ENCODE measurements around the gene GLS2.
A peak's percentile ranks its signal among the peaks of the same experiment; 100 is the strongest.
"Not testable (repeated sequence)": the region's sequence is repeated elsewhere in the genome, so short reads cannot be mapped to it uniquely, and the experiment has no call there.

The GLS2 gene

DNA sequence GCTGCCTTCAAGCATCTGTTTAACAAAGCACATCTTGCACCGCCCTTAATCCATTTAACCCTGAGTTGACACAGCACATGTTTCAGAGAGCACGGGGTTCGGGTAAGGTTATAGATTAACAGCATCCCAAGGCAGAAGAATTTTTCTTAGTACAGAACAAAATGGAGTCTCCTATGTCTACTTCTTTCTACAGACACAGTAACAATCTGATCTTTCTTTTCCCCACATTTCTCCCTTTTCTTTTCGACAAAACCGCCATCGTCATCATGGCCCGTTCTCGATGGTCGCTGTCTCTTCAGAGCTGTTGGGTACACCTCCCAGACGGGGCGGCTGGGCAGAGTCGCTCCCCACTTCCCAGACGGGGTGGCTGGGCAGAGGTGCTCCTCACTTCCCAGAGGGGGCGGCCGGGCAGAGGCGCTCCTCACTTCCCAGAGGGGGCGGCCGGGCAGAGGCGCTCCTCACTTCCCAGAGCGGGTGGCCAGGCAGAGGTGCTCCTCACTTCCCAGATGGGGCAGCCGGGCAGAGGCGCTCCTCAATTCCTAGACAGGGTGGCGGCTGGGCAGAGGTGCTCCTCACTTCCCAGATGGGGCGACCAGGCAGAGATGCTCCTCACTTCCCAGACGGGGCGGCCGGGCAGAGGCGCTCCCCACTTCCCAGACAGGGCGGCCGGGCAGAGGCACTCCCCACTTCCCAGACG lies 5.6 kb upstream of the GLS2 start:
- DNase-seq = not testable (repeated sequence)

GRCh38 chr12:56490360-56490759 lies 2.4 kb upstream of the GLS2 start:
- DNase-seq = no peak

DNA sequence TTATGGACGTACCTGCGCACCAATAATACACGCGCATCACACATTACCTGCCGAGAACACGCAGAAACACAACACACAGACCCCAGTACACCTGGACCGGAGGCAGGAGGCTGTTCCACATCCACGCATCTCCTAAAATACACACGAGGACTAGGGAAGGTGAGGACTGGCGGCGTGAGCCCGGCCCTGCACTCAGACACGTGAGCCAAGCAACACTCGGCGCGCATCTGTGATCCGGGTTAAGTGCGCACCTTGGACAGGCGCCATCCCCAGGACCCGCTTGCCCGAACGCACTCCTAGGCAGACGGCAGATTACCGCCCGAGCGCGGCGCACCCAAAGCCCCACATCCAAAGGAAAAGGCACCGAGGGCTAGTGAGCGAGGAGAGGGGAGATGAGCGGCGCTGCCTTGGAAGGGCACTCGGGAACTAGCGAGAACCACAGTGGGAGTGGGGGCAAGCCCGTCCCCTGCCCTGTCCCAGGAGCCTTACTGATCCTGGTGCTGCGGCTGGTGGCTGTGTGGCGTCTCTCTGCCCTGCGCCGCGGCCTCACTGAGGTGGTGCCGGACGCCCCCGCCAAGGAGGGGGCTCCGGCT lies 417 bp downstream of the GLS2 start:
- DNase-seq = peak in 21 of 56 donors; percentile 10 to 53 (median 26)

DNA sequence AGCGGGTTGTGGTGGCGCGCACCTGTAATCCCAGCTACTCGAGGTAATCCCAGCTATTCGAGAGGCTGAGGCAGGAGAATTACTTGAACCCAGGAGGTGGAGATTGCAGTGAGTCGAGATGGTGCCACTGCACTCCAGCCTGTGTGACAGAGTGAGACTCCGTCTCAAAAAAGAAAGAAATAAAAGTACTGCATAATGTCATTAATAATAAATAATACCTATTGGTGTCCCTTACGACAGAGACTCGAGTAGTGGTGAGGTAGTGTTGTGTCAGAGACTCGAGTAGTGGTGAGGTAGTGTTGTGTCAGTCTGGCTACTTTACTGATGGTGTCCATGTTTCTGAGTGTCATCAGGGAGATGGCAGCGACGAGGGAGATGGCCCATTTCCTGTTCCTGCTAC lies 1.3 kb downstream of the GLS2 start:
- DNase-seq = no peak

DNA sequence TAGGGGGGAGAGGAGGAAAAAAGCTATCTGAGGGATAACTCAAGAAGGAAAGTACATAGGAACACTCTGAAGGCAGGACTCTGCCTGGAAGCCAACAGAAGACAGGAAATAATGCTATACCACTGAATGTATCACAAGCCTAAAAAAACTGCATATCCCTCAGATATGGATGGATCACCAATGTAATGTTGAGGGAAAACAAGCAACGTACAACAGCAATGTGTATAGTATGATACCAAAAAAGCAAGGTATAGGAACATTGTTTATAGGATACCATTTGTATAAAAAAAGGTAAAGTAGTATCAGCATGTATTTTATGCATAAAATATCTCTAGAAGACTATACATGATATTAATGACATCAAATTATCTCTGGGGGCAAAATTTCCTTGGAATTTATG lies 3.4 kb downstream of the GLS2 start:
- no peak for DNase-seq

- DNase-seq = no peak
Observed at GRCh38 chr12:56479625-56480024, 8.3 kb downstream of the GLS2 start.

GRCh38 chr12:56477521-56478225 lies 10.3 kb downstream of the GLS2 start:
- no peak for DNase-seq

GRCh38 chr12:56476972-56477432 lies 11.0 kb downstream of the GLS2 start:
- no peak for DNase-seq

GRCh38 chr12:56476143-56476542 lies 11.8 kb downstream of the GLS2 start:
- DNase-seq = no peak

- DNase-seq = no peak
Observed at GRCh38 chr12:56474389-56474788, 13.6 kb downstream of the GLS2 start.

- peak in 23 of 56 donors; percentile 2 to 52 (median 27) for DNase-seq
Observed at GRCh38 chr12:56469007-56469930, 18.7 kb downstream of the GLS2 start.

DNA sequence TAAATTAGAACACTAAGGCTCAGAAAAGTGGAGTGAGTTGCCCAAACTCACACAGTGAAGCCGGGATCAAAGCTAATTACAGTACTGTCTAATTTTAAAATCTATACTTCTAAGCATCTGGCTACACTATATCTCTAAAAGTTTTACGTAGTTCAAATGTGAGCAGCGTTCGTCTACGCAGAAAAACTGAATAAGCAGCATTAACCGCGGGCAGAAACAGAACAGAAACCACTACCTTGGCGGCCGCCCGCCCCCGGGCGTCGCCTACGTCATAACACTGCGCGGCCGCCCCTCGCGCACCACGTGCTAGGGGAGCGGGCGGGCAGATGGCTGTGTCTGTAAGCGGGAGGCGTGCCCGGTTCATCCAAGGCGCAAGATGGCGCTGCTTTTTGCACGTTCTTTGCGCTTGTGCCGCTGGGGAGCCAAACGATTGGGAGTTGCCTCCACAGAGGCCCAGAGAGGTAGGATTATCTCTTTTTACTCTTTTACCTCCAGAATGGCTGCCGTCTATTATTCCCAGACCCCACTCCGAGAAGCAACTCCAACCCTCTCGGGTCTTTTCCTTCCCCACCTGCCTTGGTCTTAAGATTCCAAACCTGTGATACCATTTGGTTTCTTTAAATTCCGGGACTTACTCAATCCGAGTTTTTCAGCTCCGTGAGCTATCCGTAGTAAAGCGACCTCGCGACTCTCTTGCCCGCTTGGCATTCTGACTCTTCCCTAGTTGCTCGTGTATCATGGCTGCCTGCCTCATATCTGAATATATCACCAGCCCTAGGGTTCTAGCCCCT lies 19.6 kb downstream of the GLS2 start, which contains the start of gene SPRYD4:
TSS of gene SPRYD4 (plus strand) at position 363 of the 791 bp plus-strand sequence. CDS start at position 377, 14 bp downstream.
- DNase-seq = peak; percentile 54 to 96 (median 88)

- no peak for DNase-seq
Observed at GRCh38 chr12:56462565-56462964, 25.4 kb downstream of the GLS2 start.

- DNase-seq = no peak
Observed at GRCh38 chr12:56461235-56462159, 26.5 kb downstream of the GLS2 start.

DNA sequence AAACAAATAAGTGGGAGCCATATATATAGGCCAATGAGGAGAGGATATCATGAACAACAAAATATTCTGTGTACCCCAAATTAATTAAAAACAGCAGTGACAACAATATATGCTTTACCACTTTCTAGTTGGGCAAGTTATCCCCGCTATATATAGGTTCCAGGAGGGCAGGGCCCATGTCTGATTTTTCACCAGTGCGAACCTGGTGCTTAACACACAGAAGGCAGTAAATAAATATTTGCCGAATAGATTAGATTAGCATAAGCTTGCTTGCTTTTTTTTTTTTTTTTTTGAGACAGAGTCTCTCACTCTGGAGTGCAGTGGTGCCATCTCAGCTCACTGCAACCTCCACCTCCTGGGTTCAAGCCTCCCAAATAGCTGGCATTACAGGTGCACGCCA lies 30.1 kb downstream of the GLS2 start:
- no peak for DNase-seq

- no peak for DNase-seq
Observed at GRCh38 chr12:56454557-56454956, 33.4 kb downstream of the GLS2 start, which contains the start of gene MIP. MIP (minus strand) TSS chr12:56454657; CDS start chr12:56454613, 44 bp downstream.

DNA sequence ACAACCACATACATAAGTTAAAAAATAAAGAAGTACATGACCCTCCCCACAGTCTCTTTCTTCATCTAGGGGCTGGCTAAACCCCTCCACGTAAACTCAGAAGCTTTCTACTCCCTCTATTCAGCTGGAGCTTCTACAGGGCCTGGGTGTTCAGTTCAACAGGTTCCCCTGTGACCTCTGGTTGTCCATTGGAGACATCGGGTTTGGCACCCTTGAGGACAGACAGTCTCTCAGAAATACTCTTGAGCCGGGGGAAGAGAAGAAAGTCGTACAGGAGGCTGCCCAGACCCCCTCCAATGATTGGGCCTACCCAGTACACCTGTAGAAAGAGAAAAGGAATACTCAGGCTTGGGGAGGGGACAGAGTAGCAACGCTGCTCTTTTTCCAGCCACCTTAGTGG lies 36.8 kb downstream of the GLS2 start:
- DNase-seq = no peak

DNA sequence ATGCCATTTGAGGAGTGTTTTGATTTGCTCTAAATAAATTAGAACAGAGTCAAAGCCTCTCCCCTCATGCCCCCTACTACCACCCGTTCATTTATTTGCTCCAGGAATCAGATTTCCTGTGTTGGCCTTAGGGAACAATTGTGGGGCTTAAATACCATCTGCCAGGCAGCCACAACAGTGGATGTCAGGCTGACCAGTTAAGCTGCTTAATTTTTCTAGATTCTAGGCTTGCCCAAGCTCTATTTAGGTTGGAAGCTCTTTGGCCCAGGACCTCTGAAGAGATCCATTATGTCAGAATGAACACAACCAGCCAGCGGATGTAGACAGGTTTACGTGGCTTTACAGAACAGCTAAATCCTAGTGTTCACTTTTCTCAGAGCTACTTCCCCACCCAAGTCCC lies 37.7 kb downstream of the GLS2 start:
- no peak for DNase-seq

- DNase-seq = no peak
Observed at GRCh38 chr12:56449622-56449984, 38.4 kb downstream of the GLS2 start.
